GF-D8 (cell line): ENCODE data around the gene CAPRIN2.

Experiments used
- DNase-seq: peaks from one replicate; lab custom pipeline; 2025; lab: John Stamatoyannopoulos, UW

CAPRIN2 gene, protein sequence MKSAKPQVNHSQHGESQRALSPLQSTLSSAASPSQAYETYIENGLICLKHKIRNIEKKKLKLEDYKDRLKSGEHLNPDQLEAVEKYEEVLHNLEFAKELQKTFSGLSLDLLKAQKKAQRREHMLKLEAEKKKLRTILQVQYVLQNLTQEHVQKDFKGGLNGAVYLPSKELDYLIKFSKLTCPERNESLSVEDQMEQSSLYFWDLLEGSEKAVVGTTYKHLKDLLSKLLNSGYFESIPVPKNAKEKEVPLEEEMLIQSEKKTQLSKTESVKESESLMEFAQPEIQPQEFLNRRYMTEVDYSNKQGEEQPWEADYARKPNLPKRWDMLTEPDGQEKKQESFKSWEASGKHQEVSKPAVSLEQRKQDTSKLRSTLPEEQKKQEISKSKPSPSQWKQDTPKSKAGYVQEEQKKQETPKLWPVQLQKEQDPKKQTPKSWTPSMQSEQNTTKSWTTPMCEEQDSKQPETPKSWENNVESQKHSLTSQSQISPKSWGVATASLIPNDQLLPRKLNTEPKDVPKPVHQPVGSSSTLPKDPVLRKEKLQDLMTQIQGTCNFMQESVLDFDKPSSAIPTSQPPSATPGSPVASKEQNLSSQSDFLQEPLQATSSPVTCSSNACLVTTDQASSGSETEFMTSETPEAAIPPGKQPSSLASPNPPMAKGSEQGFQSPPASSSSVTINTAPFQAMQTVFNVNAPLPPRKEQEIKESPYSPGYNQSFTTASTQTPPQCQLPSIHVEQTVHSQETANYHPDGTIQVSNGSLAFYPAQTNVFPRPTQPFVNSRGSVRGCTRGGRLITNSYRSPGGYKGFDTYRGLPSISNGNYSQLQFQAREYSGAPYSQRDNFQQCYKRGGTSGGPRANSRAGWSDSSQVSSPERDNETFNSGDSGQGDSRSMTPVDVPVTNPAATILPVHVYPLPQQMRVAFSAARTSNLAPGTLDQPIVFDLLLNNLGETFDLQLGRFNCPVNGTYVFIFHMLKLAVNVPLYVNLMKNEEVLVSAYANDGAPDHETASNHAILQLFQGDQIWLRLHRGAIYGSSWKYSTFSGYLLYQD

GRCh38 chr12:30754750-30755394 lies at the start of gene CAPRIN2:
Gene CAPRIN2 (minus strand): TSS chr12:30754951. CDS start chr12:30753520, 1,431 bp downstream.
- peak; percentile 68 for DNase-seq

DNA sequence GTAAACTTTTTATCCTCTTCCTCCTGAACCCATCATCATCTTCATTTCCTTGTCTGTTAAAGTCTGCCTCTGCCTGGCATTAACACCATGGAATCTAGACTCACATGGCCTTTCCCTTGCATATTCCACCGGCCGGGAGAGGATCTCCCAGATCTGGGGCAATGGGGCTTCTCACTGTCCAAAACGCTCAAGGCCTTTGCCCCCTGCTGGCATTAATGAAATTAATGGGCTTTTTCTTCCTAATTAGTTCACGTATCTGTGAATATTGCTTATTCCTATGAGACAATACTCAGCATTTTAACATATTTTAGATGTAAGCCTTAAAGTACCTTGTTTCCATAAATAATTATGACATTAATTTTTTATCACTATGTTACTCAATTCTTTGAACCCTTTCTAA lies 42.9 kb upstream of the CAPRIN2 start:
- no peak for DNase-seq

DNA sequence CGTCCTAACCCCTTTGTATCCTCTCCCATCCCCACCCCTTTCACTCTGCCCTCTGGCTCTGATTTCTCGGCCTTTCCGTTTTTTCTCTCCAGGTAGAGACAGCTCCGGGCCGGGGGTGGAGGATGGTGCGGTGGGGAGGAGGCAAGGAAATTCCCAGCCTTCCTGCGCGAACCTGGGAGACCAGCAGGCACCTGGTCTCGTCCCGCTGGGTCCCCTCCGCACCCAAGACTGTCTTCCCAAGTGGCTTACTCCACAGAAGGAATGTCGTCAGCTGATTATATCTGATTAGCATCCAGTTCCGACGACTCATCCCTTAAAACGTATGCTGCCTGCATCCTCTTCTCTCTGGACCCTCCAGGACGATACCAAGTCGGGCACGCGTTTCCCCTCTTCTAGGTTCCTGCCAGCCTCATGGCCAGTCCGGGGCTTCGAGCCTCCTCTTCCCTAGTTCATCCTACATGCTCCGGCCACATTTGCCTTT lies 42.2 kb upstream of the CAPRIN2 start:
- DNase-seq: no peak

DNA sequence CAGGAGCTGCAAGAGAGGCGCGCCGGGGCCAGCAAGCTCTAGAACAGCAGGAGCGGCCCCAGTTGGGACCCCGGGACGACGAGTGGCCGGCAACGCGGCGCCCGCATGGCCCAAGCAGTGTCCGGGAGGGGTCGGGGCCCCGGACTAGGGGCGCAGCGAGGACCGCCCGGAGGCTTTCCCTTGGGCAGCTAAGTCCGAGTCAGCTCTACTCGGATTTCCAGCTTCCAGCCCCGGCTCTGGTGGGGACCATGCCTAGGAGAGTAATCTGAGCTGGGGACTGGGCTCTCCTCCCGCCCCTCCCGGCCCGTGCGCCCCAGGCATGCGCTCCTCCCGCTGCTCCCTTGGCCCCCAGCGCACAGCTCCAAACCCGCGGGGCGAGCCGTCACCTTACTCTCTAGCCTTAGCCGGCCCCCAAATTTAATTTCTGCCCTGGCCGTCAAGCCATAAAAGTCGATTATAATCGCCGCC lies 41.6 kb upstream of the CAPRIN2 start:
- no peak for DNase-seq

DNA sequence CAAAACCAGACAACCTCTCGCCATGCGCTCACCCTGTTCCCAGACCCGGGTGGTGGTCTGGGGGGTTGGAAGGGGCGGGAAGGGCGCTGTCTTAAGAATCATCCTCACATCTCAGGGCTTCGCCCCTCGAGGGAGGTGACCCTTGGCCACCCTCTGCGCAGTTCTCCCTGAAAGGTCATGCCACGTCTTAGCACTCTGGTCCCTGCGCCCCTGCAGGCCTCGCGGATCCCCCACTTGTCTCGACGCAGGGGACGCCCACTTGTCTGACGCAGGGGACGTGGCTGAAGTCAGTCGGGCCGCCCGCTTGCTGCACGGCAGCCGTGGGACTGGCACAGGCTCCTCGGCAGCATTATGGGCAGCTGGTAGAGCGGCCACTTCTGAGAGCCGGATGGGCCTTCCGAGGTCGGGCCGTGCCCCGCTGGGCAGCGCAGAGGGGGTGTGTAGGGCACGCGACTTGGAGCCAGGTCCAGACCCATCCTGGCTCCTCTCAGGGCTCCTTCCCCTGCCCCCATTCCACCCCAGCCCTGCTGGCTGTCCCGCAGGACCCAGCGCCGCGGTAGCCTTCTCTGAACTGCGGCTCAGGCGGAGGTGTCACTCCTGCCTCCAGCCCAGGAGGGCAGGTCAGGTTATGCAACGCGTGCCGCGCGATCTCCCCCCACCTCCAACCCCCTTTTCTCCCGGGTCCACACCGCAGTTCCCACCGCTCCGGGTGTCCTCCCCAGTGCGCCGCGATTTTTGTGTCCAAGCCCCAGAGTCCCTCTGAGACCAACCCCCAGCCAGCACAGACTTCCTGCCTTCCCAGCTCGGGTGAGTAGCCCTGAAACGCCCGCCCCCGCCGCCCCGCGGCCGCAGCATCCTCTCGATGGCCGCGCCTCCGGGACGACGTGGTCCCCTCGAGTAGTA lies 40.9 kb upstream of the CAPRIN2 start:
- DNase-seq: no peak

DNA sequence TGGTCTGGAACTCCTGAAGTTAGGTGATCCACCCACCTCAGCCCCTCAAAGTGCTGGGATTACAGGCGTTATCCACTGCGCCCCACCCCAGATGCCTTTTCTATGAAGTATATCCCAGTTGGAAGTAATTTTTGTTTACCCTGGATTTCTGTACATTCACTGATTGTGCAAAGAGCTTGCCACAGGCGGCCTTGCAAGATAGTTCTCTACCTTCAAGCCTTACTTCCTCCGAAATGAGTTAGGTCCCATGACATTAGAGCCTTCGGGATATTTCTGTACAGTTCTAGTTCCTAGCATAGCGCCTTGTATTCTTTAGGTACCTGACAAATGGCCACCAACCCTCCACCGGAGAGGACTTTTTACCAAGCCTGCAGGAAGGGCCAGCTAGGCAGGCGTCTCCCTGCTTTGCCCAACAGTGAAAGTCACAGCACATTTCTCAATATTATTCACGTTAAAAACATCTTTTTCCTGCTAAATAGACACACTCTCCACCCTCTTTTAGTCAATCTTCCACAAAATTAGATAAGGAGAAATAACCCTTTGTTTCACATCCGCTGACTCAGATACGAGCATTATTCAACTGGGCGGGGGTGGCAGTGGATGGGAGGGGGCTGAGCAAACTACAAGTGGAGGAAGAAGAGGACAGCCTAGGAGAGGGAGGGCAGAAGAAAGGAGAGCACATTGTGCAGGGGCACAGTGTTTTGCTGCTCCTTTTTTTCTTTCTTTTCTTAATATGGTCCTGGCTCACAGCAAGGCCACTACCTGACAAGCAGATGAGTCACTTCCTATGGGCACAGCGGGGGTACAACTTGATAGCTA lies 40.0 kb upstream of the CAPRIN2 start:
- no peak for DNase-seq

DNA sequence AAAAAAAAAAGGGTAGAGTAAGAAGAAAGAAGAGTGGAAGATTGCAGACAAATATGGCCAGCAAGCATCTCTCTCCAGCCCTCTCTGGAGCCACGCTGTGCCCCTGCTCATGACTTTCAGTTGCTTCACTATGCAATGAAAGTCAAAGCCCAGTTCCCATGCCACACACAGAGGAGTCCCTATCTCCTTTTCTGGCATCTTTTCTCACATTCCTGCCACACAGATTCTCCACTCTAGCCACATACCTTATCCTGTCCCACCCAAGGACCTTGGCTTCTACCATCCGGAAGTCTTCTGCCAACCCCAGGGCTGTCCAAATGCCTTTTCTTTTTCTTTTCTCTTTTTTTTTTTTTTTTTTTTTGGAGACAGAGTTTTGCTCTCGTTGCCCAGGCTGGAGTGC lies 39.3 kb upstream of the CAPRIN2 start:
- DNase-seq: no peak

GRCh38 chr12:30792648-30793499 lies 38.1 kb upstream of the CAPRIN2 start:
- no peak for DNase-seq

- no peak for DNase-seq
Measured at GRCh38 chr12:30792085-30792484, 37.3 kb upstream of the CAPRIN2 start.

- DNase-seq: no peak
Measured at GRCh38 chr12:30788754-30789153, 34.0 kb upstream of the CAPRIN2 start.

DNA sequence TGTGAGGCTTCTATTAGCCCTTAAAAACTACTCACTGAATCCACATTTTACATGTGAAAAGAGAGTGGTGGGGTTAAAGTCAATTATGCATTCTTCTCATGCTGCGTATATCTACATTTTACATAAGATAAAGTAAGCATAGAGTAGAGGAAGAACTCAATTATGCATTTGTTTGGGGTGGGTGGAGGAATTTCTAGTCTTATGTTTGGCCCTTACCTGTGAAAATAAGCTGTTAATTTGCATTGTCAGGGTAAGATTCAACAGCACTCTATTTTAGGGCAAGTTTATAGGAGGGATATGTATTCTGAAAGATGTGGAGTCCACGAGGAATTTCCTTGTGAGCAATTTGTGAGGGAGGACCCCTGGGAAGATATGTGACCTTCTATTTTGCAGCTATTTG lies 30.9 kb upstream of the CAPRIN2 start:
- no peak for DNase-seq

- DNase-seq: no peak
Measured at GRCh38 chr12:30784508-30784907, 29.8 kb upstream of the CAPRIN2 start.

GRCh38 chr12:30783946-30784345 lies 29.2 kb upstream of the CAPRIN2 start:
- no peak for DNase-seq

- DNase-seq: no peak
Measured at GRCh38 chr12:30782316-30783173, 27.8 kb upstream of the CAPRIN2 start.

- no peak for DNase-seq
Measured at GRCh38 chr12:30779578-30779977, 24.8 kb upstream of the CAPRIN2 start.

DNA sequence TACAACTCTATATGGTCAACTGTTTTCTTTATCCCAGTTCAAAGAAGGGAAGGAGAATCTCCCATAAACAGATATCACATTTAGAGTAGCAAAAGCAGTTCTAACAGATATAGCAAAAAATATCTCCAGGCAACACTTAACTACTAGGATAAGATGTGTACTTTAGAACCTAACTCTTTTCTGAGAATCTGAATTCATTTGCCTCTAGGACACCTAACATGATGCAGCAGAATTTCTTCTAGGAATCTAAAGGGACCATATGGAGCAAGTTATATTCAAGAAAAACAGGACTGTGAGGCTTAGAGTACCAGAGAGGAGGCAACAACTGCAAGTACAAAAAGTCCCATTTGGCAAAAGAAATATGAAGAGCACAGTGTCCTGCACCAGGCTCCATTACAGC lies 24.4 kb upstream of the CAPRIN2 start:
- DNase-seq: no peak

- no peak for DNase-seq
Measured at GRCh38 chr12:30774599-30774998, 19.8 kb upstream of the CAPRIN2 start.

GRCh38 chr12:30769802-30770201 lies 15.1 kb upstream of the CAPRIN2 start:
- DNase-seq: no peak
